HepG2 (cell line): Measurements from ENCODE around the gene RTCA. TPM values are rescaled to one million over a fixed set of nuclear protein-coding genes. Genes with fewer than 3 reads are reported as not detected.

Experiments
- ETV5 ChIP-seq: IDR thresholded peaks from 2 replicates; pipeline ENCODE4 v1.6.1; 2018; ENCODE audit warnings: missing biosample characterization, missing genetic modification reagents, inconsistent platforms, borderline replicate concordance
- POLR2AphosphoS2 ChIP-seq: IDR thresholded peaks from 2 replicates; pipeline ENCODE4 v1.6.1; 2011; ENCODE audit warnings: low read depth, low read length, improper control_type of control experiment
- RARG ChIP-seq: sonication (generic); formaldehyde crosslinking; IDR thresholded peaks from 2 replicates; pipeline ENCODE4 v1.4.0; 2020; ENCODE audit warnings: low read depth, mild to moderate bottlenecking, missing genetic modification reagents
- ZNF224 ChIP-seq: sonication (generic); formaldehyde crosslinking; IDR thresholded peaks from 2 replicates; pipeline ENCODE4 v1.5.0; 2020; ENCODE audit warnings: mild to moderate bottlenecking, missing genetic modification reagents
- ZNF672 ChIP-seq: sonication (generic); formaldehyde crosslinking; IDR thresholded peaks from 2 replicates; pipeline ENCODE4 v1.8.1; 2022; ENCODE audit warnings: missing genetic modification reagents
- ZNF749 ChIP-seq: sonication (generic); formaldehyde crosslinking; IDR thresholded peaks from 2 replicates; pipeline ENCODE4 v1.8.0; 2022; ENCODE audit warnings: mild to moderate bottlenecking, missing genetic modification reagents, moderate library complexity, borderline replicate concordance
- polyA plus RNA-seq, 8 experiments: library from polyadenylated mRNA; depleted of rRNA in 3 of 8; stranded (reverse) in 7 of 8; unstranded in 1 of 8; fragments of >200 nt; fragmentation: Illumina TruSeq in 4 of 8; extraction: Trizol in 4 of 8; gene quantifications; 2 replicates each; pipeline versions ENCODE4 v1.2.1 to v1.2.3, GENCODE V29; 2011 to 2016; ENCODE audit warnings: low read depth in 4 of 8, missing spikeins in 1 of 8, mixed read lengths in 1 of 8; ENCODE audit not compliant: insufficient read depth in 1 of 8
- total RNA-seq, 5 experiments: library from RNA; depleted of rRNA; stranded (reverse); fragments of >200 nt; fragmentation: Illumina TruSeq; extraction: Trizol; gene quantifications; 2 replicates each; pipeline ENCODE4 v1.2.3, GENCODE V29; 2016; ENCODE audit warnings: low read depth in 1 of 5
- TF ChIP-seq, protein P1 (sequence below): sonication (generic); formaldehyde crosslinking; IDR thresholded peaks from 2 replicates; pipeline ENCODE4 v1.4.0; 2020; ENCODE audit warnings: missing genetic modification reagents
- TF ChIP-seq, protein P2 (sequence below): IDR thresholded peaks from 2 replicates; pipeline ENCODE4 v1.4.0; 2020; ENCODE audit warnings: mild to moderate bottlenecking, missing genetic modification reagents
- TF ChIP-seq, protein P3 (sequence below): sonication (generic); formaldehyde crosslinking; IDR thresholded peaks from 2 replicates; pipeline ENCODE4 v1.5.1; 2020; ENCODE audit warnings: missing genetic modification reagents, mild to moderate bottlenecking, borderline replicate concordance
- TF ChIP-seq, protein P4 (sequence below): sonication (generic); formaldehyde crosslinking; IDR thresholded peaks from 2 replicates; pipeline ENCODE4 v1.5.1; 2020; ENCODE audit warnings: mild to moderate bottlenecking, missing genetic modification reagents, borderline replicate concordance

Gene RTCA
- total and polyA plus RNA-seq, 2 of the 13 experiments (the other 11 are each of a cell fraction or from before 2014, with no cell fraction given) = 22.7 to 31.0 TPM

DNA sequence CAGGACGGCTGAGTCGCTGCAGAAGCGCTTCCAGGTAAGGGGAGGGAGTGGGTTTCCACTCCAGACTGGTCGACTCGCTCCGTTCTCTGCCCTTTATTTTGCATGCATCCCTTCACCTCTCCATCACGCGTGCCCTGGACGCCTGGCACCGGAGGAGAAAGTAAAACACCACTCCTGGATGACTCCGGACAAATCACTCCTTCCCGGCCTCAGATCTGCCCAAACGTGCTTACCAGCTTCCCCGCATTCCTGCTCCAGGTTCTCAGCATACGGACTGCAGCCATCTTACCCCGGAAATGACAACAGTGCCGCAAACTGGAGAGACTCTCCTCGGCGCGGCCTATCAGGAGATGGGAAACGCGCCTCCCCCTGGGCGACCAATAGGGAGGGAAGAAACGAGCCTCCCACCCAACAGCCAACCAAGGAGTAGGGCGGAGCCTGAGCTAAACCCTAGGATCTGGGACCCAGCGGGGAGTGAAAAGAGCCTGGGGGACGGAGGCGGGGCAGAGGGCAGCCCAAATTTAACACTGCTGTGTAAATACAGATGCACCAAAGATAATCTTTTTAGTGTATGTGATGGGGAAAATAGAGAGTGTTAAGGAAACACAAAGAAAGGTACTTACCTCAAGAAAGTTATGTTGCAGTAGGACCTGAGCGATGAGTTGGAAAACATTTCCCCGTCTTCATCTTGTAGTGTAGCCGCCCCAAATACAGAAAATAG is 16.3 kb upstream of the RTCA start, which contains the start of gene DBT (continued):
- TF ChIP-seq, protein P1, sequence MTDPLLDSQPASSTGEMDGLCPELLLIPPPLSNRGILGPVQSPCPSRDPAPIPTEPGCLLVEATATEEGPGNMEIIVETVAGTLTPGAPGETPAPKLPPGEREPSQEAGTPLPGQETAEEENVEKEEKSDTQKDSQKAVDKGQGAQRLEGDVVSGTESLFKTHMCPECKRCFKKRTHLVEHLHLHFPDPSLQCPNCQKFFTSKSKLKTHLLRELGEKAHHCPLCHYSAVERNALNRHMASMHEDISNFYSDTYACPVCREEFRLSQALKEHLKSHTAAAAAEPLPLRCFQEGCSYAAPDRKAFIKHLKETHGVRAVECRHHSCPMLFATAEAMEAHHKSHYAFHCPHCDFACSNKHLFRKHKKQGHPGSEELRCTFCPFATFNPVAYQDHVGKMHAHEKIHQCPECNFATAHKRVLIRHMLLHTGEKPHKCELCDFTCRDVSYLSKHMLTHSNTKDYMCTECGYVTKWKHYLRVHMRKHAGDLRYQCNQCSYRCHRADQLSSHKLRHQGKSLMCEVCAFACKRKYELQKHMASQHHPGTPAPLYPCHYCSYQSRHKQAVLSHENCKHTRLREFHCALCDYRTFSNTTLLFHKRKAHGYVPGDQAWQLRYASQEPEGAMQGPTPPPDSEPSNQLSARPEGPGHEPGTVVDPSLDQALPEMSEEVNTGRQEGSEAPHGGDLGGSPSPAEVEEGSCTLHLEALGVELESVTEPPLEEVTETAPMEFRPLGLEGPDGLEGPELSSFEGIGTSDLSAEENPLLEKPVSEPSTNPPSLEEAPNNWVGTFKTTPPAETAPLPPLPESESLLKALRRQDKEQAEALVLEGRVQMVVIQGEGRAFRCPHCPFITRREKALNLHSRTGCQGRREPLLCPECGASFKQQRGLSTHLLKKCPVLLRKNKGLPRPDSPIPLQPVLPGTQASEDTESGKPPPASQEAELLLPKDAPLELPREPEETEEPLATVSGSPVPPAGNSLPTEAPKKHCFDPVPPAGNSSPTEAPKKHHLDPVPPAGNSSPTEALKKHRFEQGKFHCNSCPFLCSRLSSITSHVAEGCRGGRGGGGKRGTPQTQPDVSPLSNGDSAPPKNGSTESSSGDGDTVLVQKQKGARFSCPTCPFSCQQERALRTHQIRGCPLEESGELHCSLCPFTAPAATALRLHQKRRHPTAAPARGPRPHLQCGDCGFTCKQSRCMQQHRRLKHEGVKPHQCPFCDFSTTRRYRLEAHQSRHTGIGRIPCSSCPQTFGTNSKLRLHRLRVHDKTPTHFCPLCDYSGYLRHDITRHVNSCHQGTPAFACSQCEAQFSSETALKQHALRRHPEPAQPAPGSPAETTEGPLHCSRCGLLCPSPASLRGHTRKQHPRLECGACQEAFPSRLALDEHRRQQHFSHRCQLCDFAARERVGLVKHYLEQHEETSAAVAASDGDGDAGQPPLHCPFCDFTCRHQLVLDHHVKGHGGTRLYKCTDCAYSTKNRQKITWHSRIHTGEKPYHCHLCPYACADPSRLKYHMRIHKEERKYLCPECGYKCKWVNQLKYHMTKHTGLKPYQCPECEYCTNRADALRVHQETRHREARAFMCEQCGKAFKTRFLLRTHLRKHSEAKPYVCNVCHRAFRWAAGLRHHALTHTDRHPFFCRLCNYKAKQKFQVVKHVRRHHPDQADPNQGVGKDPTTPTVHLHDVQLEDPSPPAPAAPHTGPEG (CRISPR knock-in tag) = no peak; the same call in 1 of the 2 replicates
- TF ChIP-seq ZNF224 (no peak), POLR2AphosphoS2 (no peak), RARG (no peak), ETV5 (CRISPR knock-in tag) (peak; percentile 59), ZNF749 (CRISPR knock-in tag) (peak; percentile 30; the same call in 1 of the 2 replicates), ZNF672 (CRISPR knock-in tag) (no peak)
- TF ChIP-seq, protein P2, sequence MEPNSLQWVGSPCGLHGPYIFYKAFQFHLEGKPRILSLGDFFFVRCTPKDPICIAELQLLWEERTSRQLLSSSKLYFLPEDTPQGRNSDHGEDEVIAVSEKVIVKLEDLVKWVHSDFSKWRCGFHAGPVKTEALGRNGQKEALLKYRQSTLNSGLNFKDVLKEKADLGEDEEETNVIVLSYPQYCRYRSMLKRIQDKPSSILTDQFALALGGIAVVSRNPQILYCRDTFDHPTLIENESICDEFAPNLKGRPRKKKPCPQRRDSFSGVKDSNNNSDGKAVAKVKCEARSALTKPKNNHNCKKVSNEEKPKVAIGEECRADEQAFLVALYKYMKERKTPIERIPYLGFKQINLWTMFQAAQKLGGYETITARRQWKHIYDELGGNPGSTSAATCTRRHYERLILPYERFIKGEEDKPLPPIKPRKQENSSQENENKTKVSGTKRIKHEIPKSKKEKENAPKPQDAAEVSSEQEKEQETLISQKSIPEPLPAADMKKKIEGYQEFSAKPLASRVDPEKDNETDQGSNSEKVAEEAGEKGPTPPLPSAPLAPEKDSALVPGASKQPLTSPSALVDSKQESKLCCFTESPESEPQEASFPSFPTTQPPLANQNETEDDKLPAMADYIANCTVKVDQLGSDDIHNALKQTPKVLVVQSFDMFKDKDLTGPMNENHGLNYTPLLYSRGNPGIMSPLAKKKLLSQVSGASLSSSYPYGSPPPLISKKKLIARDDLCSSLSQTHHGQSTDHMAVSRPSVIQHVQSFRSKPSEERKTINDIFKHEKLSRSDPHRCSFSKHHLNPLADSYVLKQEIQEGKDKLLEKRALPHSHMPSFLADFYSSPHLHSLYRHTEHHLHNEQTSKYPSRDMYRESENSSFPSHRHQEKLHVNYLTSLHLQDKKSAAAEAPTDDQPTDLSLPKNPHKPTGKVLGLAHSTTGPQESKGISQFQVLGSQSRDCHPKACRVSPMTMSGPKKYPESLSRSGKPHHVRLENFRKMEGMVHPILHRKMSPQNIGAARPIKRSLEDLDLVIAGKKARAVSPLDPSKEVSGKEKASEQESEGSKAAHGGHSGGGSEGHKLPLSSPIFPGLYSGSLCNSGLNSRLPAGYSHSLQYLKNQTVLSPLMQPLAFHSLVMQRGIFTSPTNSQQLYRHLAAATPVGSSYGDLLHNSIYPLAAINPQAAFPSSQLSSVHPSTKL (CRISPR knock-in tag) = peak; percentile 49; the same call in 1 of the 2 replicates
- TF ChIP-seq, protein P3, sequence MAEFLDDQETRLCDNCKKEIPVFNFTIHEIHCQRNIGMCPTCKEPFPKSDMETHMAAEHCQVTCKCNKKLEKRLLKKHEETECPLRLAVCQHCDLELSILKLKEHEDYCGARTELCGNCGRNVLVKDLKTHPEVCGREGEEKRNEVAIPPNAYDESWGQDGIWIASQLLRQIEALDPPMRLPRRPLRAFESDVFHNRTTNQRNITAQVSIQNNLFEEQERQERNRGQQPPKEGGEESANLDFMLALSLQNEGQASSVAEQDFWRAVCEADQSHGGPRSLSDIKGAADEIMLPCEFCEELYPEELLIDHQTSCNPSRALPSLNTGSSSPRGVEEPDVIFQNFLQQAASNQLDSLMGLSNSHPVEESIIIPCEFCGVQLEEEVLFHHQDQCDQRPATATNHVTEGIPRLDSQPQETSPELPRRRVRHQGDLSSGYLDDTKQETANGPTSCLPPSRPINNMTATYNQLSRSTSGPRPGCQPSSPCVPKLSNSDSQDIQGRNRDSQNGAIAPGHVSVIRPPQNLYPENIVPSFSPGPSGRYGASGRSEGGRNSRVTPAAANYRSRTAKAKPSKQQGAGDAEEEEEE (CRISPR knock-in tag) = no peak
- TF ChIP-seq, protein P4, sequence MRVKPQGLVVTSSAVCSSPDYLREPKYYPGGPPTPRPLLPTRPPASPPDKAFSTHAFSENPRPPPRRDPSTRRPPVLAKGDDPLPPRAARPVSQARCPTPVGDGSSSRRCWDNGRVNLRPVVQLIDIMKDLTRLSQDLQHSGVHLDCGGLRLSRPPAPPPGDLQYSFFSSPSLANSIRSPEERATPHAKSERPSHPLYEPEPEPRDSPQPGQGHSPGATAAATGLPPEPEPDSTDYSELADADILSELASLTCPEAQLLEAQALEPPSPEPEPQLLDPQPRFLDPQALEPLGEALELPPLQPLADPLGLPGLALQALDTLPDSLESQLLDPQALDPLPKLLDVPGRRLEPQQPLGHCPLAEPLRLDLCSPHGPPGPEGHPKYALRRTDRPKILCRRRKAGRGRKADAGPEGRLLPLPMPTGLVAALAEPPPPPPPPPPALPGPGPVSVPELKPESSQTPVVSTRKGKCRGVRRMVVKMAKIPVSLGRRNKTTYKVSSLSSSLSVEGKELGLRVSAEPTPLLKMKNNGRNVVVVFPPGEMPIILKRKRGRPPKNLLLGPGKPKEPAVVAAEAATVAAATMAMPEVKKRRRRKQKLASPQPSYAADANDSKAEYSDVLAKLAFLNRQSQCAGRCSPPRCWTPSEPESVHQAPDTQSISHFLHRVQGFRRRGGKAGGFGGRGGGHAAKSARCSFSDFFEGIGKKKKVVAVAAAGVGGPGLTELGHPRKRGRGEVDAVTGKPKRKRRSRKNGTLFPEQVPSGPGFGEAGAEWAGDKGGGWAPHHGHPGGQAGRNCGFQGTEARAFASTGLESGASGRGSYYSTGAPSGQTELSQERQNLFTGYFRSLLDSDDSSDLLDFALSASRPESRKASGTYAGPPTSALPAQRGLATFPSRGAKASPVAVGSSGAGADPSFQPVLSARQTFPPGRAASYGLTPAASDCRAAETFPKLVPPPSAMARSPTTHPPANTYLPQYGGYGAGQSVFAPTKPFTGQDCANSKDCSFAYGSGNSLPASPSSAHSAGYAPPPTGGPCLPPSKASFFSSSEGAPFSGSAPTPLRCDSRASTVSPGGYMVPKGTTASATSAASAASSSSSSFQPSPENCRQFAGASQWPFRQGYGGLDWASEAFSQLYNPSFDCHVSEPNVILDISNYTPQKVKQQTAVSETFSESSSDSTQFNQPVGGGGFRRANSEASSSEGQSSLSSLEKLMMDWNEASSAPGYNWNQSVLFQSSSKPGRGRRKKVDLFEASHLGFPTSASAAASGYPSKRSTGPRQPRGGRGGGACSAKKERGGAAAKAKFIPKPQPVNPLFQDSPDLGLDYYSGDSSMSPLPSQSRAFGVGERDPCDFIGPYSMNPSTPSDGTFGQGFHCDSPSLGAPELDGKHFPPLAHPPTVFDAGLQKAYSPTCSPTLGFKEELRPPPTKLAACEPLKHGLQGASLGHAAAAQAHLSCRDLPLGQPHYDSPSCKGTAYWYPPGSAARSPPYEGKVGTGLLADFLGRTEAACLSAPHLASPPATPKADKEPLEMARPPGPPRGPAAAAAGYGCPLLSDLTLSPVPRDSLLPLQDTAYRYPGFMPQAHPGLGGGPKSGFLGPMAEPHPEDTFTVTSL (CRISPR knock-in tag) = no peak
